Adrenal gland (tissue), 12 donors: ENCODE measurements around the gene MCM10. TPM values are rescaled to one million over a fixed set of nuclear protein-coding genes. Genes with fewer than 3 reads are reported as not detected.

Experiments
- DNase-seq, 7 donors: peaks; one replicate each; pipeline ENCODE4 v3.0.0-alpha.2; 2019 to 2020
- H3K27ac ChIP-seq, 5 donors: fragments of 200-600 bp; sonication (generic) in 4 of 5; 1 replicate in 3 of 5; 2 replicates in 2 of 5; pipeline versions ENCODE4 v1.5.1 to v1.8.0; 2016 to 2020; ENCODE audit warnings: mild to moderate bottlenecking in 1 of 5
- H3K27me3 ChIP-seq: fragments of 200-600 bp; 2 replicates; pipeline ENCODE4 v1.8.0; 2021
- H3K36me3 ChIP-seq, 2 donors: fragments of 200-600 bp; replicated peaks in 1 of 2; 1 replicate in 1 of 2; 2 replicates in 1 of 2; pipeline versions ENCODE4 v1.5.1 to v1.8.0; 2018 to 2022
- H3K4me1 ChIP-seq, 2 donors: fragments of 200-600 bp; replicated peaks in 1 of 2; 1 replicate in 1 of 2; 2 replicates in 1 of 2; pipeline versions ENCODE4 v1.5.1 to v1.8.0; 2018 to 2021
- H3K4me3 ChIP-seq, 4 donors: fragments of 200-600 bp; sonication (generic) in 3 of 4; one replicate each; pipeline ENCODE4 v1.5.1; 2016 to 2018
- H3K9me3 ChIP-seq, 3 donors: fragments of 200-600 bp; sonication (generic) in 1 of 3; replicated peaks in 1 of 3; 1 replicate in 2 of 3; 2 replicates in 1 of 3; pipeline versions ENCODE4 v1.5.1 to v1.8.0; 2016 to 2021
- POLR2A ChIP-seq, 2 donors: fragments of 450-650 bp; IDR thresholded peaks; one replicate each; pipeline ENCODE4 v1.6.1; 2017; ENCODE audit warnings: antibody characterized with exemption in 2 of 2, mild to moderate bottlenecking in 2 of 2, moderate library complexity in 1 of 2
- WGBS, 4 donors: extraction: QIAGEN DNeasy Blood & Tissue Kit in 2 of 4; methylation state at CpG; one replicate each; pipeline versions ENCODE4 v1.1.5 to v1.1.7; 2013 to 2017; 5-methylcytosine and 5-hydroxymethylcytosine counted together
- intact Hi-C, 2 donors: fragments of 100-400 bp; cut with DNase I; formaldehyde crosslinking; loops; one replicate each; pipeline versions ENCODE4 v1.14.1 to v1.15.0; 2022 to 2023
- polyA plus RNA-seq, 3 donors: library from polyadenylated mRNA; stranded (reverse); fragments of 200-250 nt in 2 of 3; fragments of 350-450 nt in 1 of 3; fragmentation: Illumina TruSeq in 1 of 3; extraction: RNeasy Lipid Tissue Mini Kit (QIAGEN cat#74804) in 1 of 3; gene quantifications; one replicate each; pipeline ENCODE4 v1.2.3, GENCODE V29; 2013 to 2014
- total RNA-seq, 9 donors: library from RNA; depleted of rRNA in 4 of 9; stranded (reverse); fragments of >200 nt in 4 of 9; fragments of 120-200 nt in 1 of 9; fragmentation: NEBNext Ultra II Directional in 1 of 9; extraction: Animal tissue kit (Norgen Biotek cat#: 25700) in 1 of 9; gene quantifications; one replicate each; pipeline versions ENCODE4 v1.1.0 to v1.2.4, GENCODE V29; 2013 to 2023
- TF ChIP-seq, protein P1 (sequence below), 6 experiments: fragments of 450-650 bp in 4 of 6; fragments of 200-600 bp in 2 of 6; sonication (generic) in 1 of 6; IDR thresholded peaks; 1 replicate in 5 of 6; 2 replicates in 1 of 6; pipeline versions ENCODE4 v1.5.1 to v1.8.0; 2016 to 2021; ENCODE audit warnings: antibody characterized with exemption in 6 of 6, mild to moderate bottlenecking in 2 of 6, moderate library complexity in 1 of 6
- donor health status: healthy with polysubstance abuse.
- donor health status: Bipolar disorder and iron deficiency.
- donor health status: DM: yes; HTN: yes; CAD: no.
- donor health status: DM: no; HTN: no; CAD: no.
- donor health status: DM: no; HTN: no; CAD: no.
- donor health status: DM: yes; HTN: yes; CAD: no.

The MCM10 gene
- total and polyA plus RNA-seq, 12 donors = 0.08 to 6.6 (median 0.57) TPM

DNA sequence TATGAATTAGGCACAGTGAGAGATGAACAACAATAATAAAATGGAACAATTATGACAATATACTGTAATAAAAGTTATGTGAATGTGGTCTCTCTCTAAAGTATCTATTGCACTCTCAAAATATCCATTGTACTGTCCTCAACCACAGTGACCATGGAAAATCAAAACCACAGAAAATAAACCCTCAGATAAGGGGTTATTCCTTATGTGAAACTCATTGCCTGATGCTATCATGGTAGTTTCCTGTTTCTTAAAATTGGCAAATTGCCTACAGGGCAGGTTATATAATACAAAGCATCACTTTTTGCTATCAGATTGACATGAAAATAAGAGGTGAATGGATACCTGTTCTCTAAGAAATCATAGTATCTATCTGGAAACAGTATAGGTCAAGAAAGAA lies 3.8 kb downstream of the MCM10 start:
- TF ChIP-seq, protein P1, sequence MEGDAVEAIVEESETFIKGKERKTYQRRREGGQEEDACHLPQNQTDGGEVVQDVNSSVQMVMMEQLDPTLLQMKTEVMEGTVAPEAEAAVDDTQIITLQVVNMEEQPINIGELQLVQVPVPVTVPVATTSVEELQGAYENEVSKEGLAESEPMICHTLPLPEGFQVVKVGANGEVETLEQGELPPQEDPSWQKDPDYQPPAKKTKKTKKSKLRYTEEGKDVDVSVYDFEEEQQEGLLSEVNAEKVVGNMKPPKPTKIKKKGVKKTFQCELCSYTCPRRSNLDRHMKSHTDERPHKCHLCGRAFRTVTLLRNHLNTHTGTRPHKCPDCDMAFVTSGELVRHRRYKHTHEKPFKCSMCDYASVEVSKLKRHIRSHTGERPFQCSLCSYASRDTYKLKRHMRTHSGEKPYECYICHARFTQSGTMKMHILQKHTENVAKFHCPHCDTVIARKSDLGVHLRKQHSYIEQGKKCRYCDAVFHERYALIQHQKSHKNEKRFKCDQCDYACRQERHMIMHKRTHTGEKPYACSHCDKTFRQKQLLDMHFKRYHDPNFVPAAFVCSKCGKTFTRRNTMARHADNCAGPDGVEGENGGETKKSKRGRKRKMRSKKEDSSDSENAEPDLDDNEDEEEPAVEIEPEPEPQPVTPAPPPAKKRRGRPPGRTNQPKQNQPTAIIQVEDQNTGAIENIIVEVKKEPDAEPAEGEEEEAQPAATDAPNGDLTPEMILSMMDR (IDR thresholded peaks at IDR 0.05) = no peak
- no peak for TF ChIP-seq POLR2A (IDR thresholded peaks at IDR 0.05)
- Histone ChIP-seq H3K9me3 (no peaks in the 10 kb centered on the region), H3K4me1 (peaks cover 2 to 12% of the 10 kb centered on the region in 2 donors), H3K27ac (no peak overlapping the region), H3K27me3 (no peaks in the 10 kb centered on the region), H3K36me3 (no peaks in the 10 kb centered on the region), H3K4me3 (no peak overlapping the region)
- no peak for DNase-seq
- intact Hi-C loops = loop anchor here in 1 of 2 donors (5.0 kb wide), 1 partner anchor 137 kb away; the partner anchor contains the start of gene PHYH

DNA sequence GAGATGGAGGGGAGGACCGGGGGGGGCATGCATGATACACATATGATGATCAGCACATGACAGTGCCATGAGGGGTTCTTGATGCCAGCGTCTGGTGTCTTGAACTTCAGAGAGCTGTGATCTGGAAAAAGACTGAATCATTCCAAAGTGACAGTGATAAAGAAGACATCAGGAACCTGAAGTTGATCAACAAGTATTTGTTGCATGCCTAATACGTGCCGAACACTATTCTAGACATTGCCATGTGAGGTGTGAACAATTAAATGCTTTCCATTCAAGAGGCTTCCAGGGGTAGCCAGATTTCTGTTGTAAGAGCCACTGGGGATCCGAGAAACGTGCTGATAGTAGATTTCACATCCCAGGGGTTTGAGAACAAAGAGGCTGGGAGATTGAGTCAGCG lies 6.2 kb downstream of the MCM10 start:
- Histone ChIP-seq H3K4me3 (no peak overlapping the region), H3K27ac (no peak overlapping the region), H3K36me3 (no peaks in the 10 kb centered on the region), H3K9me3 (no peaks in the 10 kb centered on the region), H3K27me3 (no peaks in the 10 kb centered on the region), H3K4me1 (no peaks in the 10 kb centered on the region)
- intact Hi-C loops = loop anchor here in 1 of 2 donors (5.0 kb wide), 1 partner anchor 135 kb away; the partner anchor contains the start of gene PHYH
- no peak for DNase-seq
- 81 to 89% (median 84%) methylated on average over 7 of the region's 7 CpGs for WGBS, 4 donors
- TF ChIP-seq, protein P1 (IDR thresholded peaks at IDR 0.05) = no peak
- no peak for TF ChIP-seq POLR2A (IDR thresholded peaks at IDR 0.05)

GRCh38 chr10:13168781-13169180 lies 7.4 kb downstream of the MCM10 start:
- TF ChIP-seq, protein P1 (IDR thresholded peaks at IDR 0.05) = no peak
- no peak for TF ChIP-seq POLR2A (IDR thresholded peaks at IDR 0.05)
- Histone ChIP-seq H3K4me3 (no peak overlapping the region), H3K27ac (no peak overlapping the region), H3K4me1 (no peaks in the 10 kb centered on the region), H3K9me3 (no peaks in the 10 kb centered on the region), H3K36me3 (no peaks in the 10 kb centered on the region), H3K27me3 (no peaks in the 10 kb centered on the region)
- no peak for DNase-seq
- intact Hi-C loops = loop anchor here in 1 of 2 donors (5.0 kb wide), 1 partner anchor 134 kb away; the partner anchor contains the start of gene PHYH
- 90 to 96% (median 94%) methylated on average over 6 of the region's 6 CpGs for WGBS, 4 donors

DNA sequence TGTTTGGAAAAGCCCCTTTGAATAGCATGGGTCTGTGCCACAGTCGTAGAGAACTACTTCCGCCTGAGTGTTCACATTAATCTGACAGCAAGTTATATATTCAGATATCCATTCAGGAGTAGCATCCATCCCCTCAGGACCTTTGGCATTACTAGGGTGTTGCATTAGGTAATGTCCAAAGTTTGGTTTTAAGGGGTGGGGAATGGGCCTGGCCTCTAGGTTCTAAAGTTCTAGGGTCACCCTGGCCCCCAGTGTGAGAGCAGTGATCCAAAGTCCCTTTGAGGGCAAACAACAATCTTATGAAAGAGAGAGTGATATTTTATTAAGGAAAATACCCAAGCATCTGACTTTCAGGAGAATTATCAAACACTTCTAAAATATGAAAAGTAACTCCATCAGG lies 12.3 kb downstream of the MCM10 start:
- H3K4me1 ChIP-seq = no peaks in the 10 kb centered on the region
- no peak for DNase-seq
- no peak overlapping the region for H3K27ac ChIP-seq
- WGBS, 4 donors = 99 to 100% (median 99%) methylated on average over 2 of the region's 2 CpGs
- intact Hi-C loops = no loop called here
- TF ChIP-seq, protein P1 (IDR thresholded peaks at IDR 0.05) = no peak
- TF ChIP-seq POLR2A (IDR thresholded peaks at IDR 0.05) = no peak
- no peak overlapping the region for H3K4me3 ChIP-seq
- no peaks in the 10 kb centered on the region for H3K9me3 ChIP-seq
- H3K27me3 ChIP-seq = no peaks in the 10 kb centered on the region
- no peaks in the 10 kb centered on the region for H3K36me3 ChIP-seq
